Measurements from ENCODE around the gene STAC2. TPM values are rescaled to one million over a fixed set of nuclear protein-coding genes. Genes with fewer than 3 reads are reported as not detected.

STAC2 gene
- total and polyA plus RNA-seq, 2 donors (not counting 1 experiment from before 2014, with no cell fraction given), result not detected

- Histone ChIP-seq H2AFZ (ENCODE audit: insufficient read depth, low read depth, low read length, poor library complexity, severe bottlenecking) (no peak overlapping the region), H3K36me3 (replicated peaks in 1 of 2; ENCODE audit: control extremely low read depth in 1 of 2, control insufficient read depth in 1 of 2, extremely low read depth in 1 of 2, insufficient read depth in 2 of 2, low read length in 1 of 2) (peaks cover 7 to 52% of the 10 kb centered on the region in 2 experiments), H3K27ac (ENCODE audit: low read length in 2 of 2) (no peak overlapping the region), H3K27me3 (replicated peaks in 1 of 4; ENCODE audit: control extremely low read depth in 1 of 4, control insufficient read depth in 3 of 4, insufficient read depth in 4 of 4, low read length in 3 of 4) (no peaks in the 10 kb centered on the region), H3K4me2 (replicated peaks; ENCODE audit: low read depth, low read length, poor library complexity, severe bottlenecking) (no peak overlapping the region), H3K9ac (ENCODE audit: low read length) (no peak overlapping the region), H3K4me1 (ENCODE audit: control insufficient read depth in 2 of 2, insufficient read depth in 2 of 2, low read length in 2 of 2) (no peaks in the 10 kb centered on the region), H3K4me3 (ENCODE audit: control extremely low read depth in 1 of 5, extremely low read depth in 1 of 5, insufficient read depth in 1 of 5, low read depth in 2 of 5, low read length in 4 of 5) (no peak overlapping the region), H4K20me1 (ENCODE audit: control insufficient read depth, insufficient read depth, low read length, poor library complexity, severe bottlenecking) (no peaks in the 10 kb centered on the region), H3K79me2 (ENCODE audit: control insufficient read depth, insufficient read depth, low read length) (no peaks in the 10 kb centered on the region), H3K9me3 (ENCODE audit: control extremely low read depth in 1 of 3, control insufficient read depth in 2 of 3, insufficient read depth in 1 of 3, low read length in 2 of 3) (no peaks in the 10 kb centered on the region)
- Mint-ChIP-seq H3K27ac (no peak overlapping the region), H3K4me1 (no peaks in the 10 kb centered on the region), H3K27me3 (no peaks in the 10 kb centered on the region), H3K9me3 (ENCODE audit: insufficient read depth) (no peaks in the 10 kb centered on the region), H3K4me3 (no peak overlapping the region)
- 88% methylated on average over 7 of the region's 7 CpGs for WGBS (ENCODE audit: insufficient coverage)
- DNase-seq (peak; percentile 34), ATAC-seq (ENCODE audit: low read depth) (no peak)
- ChIA-PET POLR2A (no interaction called here), CTCF (no interaction called here)
- TF ChIP-seq EZH2 (IDR thresholded peaks at IDR 0.05; ENCODE audit: borderline replicate concordance, insufficient read depth, low read depth, low read length, poor library complexity, severe bottlenecking) (no peak), CTCF (IDR thresholded peaks at IDR 0.05) (peak; percentile 35)
- intact Hi-C loops (cut with micrococcal nuclease), result no loop called here
These were observed 35.5 kb upstream of the STAC2 start for GRCh38 chr17:39261286-39261685.

- Histone ChIP-seq H3K36me3 (replicated peaks in 1 of 2; ENCODE audit: control extremely low read depth in 1 of 2, control insufficient read depth in 1 of 2, extremely low read depth in 1 of 2, insufficient read depth in 2 of 2, low read length in 1 of 2) (peaks cover 0 to 22% of the 10 kb centered on the region in 2 experiments), H3K79me2 (ENCODE audit: control insufficient read depth, insufficient read depth, low read length) (no peaks in the 10 kb centered on the region), H3K4me3 (ENCODE audit: control extremely low read depth in 1 of 5, extremely low read depth in 1 of 5, insufficient read depth in 1 of 5, low read depth in 2 of 5, low read length in 4 of 5) (no peak overlapping the region), H3K4me1 (ENCODE audit: control insufficient read depth in 2 of 2, insufficient read depth in 2 of 2, low read length in 2 of 2) (no peaks in the 10 kb centered on the region), H3K27ac (ENCODE audit: low read length in 2 of 2) (no peak overlapping the region), H3K9me3 (ENCODE audit: control extremely low read depth in 1 of 3, control insufficient read depth in 2 of 3, insufficient read depth in 1 of 3, low read length in 2 of 3) (no peaks in the 10 kb centered on the region), H3K9ac (ENCODE audit: low read length) (no peak overlapping the region), H2AFZ (ENCODE audit: insufficient read depth, low read depth, low read length, poor library complexity, severe bottlenecking) (no peak overlapping the region), H3K4me2 (replicated peaks; ENCODE audit: low read depth, low read length, poor library complexity, severe bottlenecking) (no peak overlapping the region), H4K20me1 (ENCODE audit: control insufficient read depth, insufficient read depth, low read length, poor library complexity, severe bottlenecking) (no peaks in the 10 kb centered on the region), H3K27me3 (replicated peaks in 1 of 4; ENCODE audit: control extremely low read depth in 1 of 4, control insufficient read depth in 3 of 4, insufficient read depth in 4 of 4, low read length in 3 of 4) (no peaks in the 10 kb centered on the region)
- ChIA-PET CTCF (interaction anchor here (0.6 to 1.6 kb wide), 6 partner anchors 9 to 270 kb away, joined by 3 to 6 read pairs (median 4); no protein-coding TSS in a partner anchor), POLR2A (interaction anchor here (0.7 kb wide), 1 partner anchor 105 kb away, joined by 3 read pairs; no protein-coding TSS in a partner anchor)
- Mint-ChIP-seq H3K27ac (no peak overlapping the region), H3K27me3 (no peaks in the 10 kb centered on the region), H3K4me1 (no peaks in the 10 kb centered on the region), H3K4me3 (no peak overlapping the region), H3K9me3 (ENCODE audit: insufficient read depth) (no peaks in the 10 kb centered on the region)
- DNase-seq (no peak), ATAC-seq (ENCODE audit: low read depth) (no peak)
- WGBS (ENCODE audit: insufficient coverage), result 96% methylated on average over 5 of the region's 7 CpGs
- no peak for TF ChIP-seq CTCF (IDR thresholded peaks at IDR 0.05)
- TF ChIP-seq EZH2 (IDR thresholded peaks at IDR 0.05; ENCODE audit: borderline replicate concordance, insufficient read depth, low read depth, low read length, poor library complexity, severe bottlenecking), result no peak
- intact Hi-C loops (cut with micrococcal nuclease), result no loop called here
These were observed 27.2 kb upstream of the STAC2 start for GRCh38 chr17:39252788-39253460.
